GM15510 (cell line): Measurements from ENCODE around the gene GRIN1.

ENCODE experiments used
- POLR2A ChIP-seq: IDR thresholded peaks from 3 replicates; pipeline ENCODE4 v1.6.1; 2011; ENCODE audit warnings: borderline replicate concordance; ENCODE audit not compliant: insufficient read length; ENCODE audit errors: extremely low read depth

The GRIN1 gene

DNA sequence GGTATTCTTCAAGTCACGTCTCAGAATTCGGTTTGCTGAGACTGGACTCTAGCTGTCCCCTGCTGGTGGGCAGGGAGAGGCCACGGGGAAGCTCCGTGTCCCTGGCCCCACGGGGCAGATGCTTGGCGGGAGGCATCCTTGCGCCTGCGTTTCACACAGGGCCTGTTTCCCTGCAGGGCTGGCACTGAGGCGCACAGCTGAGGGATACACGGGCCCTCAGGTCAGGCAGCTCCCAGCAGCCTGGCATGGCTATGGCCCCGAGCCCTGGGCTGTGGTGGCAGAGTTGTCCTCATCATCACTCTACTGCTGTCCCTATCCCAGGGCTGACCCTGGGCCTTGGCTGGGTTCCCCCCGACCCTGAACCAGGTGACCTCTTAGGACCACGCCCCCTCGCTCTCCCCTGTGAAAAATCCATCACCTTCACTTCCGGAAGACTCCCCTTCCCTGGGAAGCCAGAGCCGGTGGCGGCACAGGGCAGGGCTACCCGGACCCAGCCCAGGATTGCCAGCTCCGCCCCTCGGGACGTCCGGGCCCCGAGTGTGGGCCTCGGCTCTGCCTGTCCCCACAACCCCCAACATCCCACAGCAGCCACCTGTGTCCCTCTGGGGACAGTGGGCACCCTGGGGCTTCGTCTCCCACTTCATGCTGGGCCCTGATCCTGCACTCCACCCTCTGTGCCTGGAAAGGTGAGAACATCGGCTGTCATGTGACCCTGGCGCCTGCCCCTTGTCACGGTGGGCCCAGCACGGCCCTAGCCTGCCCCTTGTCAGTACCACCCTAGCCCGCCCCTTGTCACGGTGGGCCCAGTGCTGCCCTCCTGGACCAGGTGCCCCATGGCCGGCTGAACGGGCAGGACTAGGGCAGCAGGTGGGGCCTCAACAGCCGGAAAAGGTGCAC lies 29.5 kb upstream of the GRIN1 start:
- no peak for TF ChIP-seq POLR2A

DNA sequence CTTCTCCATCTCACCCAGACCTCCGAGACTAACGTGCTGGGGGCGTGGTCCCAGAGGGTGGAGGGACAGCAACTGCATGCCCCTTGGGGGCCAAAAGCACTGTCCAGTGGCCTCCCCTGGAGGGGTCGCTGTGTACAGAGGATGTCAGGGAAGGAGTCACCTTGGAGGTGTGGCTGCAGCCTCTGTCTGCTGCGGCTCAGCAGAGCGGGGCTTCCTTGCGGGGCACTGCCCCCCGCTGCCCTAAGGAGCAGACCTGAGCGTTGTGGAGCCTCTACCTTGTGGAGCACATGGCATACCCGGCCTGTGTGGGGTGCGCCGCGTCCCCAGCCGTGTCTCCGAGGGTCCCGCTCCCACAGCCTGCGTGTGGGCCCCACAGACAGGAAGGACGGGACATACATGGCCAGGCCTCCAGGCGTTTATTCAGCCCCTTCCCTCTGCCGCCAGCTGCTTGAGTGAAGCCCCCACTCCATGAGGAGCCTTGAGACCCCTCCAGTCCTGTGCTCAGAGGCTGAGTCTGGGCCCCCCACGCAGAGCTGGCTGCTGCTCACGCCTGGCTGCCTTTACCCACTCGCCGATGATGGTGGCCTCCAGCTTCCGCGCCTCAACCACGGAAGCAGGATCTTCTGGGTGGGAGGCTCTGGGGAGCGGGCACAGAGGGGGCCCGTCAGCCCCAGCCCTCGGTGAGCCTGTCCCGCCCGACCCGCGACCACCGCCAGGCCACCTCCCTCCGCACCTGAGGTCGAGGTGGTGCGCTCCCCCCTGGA lies 28.6 kb upstream of the GRIN1 start:
- no peak for TF ChIP-seq POLR2A

DNA sequence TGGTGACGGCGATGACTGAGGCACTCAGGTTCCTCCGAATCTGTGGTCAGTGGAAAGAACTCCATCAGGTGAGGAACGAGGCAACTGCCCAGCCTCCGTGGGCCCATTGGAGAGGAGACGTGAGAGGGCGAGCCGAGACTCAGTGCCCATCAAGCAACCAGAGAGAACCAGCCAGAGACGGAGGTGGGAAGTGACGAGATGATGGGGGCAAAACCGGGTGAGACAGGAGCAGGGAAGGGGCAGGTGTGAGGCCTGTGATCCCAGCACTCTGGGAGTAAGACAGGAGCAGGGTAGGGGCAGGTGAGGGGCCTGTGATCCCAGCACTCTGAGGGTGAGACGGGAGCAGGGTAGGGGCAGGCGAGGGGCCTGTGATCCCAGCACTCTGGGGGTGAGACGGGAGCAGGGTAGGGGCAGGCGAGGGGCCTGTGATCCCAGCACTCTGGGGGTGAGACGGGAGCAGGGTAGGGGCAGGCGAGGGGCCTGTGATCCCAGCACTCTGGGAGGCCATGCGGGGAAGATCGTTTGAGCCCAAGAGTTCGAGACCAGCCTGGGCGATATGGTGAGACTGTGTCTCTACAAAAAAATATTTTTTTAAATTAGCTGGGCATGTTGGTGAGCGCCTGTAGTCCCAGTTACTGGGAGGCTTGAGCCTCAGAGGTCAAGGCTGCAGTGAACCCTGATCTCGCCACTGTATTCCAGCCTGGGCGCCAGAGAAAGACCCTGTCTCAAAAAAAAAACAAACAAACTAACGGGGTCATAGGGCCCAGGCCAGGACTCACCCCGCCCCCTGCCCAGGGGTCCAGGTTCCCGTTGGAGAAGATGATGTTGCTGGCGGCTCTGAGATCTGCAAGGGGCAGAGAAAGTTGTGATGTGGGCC lies 27.8 kb upstream of the GRIN1 start:
- TF ChIP-seq POLR2A, result no peak

DNA sequence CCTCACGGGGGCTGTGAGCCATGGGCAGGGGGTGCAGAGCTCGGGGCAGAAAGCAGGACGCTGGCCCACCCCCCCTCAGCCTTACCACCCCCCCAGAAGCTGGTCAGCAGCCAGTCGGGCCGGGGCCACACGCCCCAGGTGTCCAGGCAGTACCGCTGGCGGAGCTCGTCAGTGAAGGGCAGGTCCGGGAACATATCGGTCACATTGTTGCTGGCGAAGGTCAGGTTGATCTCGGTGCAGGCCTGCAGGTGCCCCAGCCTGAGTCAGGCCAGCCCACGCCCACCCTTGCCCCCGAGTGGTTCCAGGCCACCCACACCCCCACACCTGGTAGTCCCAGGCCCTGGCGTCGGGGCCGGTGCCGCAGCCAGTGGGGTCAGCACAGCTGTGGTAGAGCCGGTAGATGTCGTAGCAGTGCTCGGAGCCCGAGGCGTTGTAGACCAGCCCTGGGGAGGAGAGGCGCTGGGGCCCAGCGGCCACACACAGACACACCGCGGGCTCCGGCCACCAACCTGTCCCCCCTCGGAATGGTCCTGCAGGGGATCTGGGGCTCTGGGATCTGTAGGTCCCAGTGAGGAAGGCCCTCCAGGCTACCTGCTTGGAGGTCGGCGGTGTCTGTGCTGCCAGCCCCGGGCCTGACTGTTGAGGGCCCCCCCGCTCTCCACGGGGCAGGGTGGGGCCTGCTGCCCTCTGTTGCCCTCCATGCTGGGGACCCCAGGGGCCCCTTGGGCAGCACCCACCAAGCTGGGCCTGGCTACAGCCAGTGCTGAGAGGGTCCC lies 27.0 kb upstream of the GRIN1 start:
- TF ChIP-seq POLR2A, result no peak

DNA sequence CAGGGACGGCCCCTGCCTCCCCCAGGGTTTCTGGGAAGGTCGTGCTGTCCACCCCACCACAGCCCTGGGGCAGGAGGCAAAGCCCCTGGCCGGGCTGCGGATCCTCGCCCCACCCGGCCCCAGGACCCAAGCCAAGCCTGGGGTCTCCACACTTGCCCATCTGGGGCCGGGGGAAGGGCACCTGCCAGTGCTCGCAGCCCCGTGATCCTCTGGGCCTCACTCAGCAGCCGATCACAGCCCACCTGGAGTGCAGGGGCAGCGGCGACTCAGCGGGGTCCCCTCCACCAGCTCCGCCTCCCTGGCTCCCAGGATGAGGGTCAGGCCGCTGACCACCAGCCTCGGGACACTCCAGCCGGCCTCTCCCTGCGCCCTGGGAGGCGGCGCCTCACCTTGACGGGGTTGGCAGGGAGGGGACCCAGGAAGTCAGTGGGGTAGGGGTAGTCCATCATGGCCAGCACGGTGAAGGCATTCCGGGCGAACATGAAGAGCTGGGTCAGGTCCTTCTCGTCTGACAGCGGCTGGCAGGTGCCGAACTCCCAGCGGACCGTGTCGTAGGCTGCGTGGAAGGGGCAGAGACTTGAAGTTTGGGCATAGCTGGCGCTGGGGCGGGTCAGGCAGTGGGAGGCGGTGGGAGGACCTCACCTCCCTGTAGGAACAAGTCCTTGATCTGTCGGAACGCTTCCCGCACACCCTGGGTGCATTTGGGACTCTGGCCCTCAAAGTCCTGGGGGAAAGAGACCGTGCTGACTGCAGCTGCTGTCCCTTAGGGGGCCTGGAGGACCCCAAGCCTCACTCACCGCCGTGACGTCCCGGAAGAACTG lies 26.2 kb upstream of the GRIN1 start:
- no peak for TF ChIP-seq POLR2A

DNA sequence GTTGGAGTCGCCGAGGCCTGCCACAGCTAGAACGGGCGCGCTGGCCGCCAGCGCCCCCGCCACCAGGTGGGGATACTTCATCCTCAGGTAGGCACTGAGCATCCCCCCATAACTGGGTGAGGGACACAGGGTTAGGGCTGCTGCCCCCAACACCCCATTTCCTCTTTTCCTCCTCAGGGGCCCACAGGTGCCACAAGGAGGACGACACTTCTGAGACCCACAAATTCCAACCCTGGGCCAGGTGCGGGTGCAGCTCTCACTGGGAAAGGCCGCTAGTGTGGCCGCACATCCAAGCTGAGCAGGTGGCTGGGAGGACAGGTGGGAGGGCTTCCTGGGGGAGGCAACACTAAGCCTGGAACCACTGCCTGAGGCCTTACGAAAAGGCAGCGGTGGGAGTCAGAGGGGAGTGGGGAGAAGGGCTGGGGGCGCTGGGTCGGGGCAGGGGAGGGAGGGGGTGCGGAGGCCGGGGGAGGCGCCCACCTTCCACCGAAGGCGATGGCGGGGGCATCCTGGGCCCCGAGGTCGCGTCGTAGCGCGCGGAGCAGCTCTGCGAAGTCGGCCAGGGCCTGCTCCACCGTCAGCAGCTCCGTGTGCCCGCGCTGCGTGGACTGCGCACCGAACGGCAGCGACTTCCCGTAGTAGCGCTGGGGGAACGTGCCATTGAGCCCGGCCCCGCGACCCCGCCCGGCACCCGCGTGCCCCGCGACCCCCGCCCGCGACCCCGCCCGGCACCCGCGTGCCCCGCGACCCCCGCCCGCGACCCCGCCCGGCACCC lies 25.4 kb upstream of the GRIN1 start:
- TF ChIP-seq POLR2A, result no peak

DNA sequence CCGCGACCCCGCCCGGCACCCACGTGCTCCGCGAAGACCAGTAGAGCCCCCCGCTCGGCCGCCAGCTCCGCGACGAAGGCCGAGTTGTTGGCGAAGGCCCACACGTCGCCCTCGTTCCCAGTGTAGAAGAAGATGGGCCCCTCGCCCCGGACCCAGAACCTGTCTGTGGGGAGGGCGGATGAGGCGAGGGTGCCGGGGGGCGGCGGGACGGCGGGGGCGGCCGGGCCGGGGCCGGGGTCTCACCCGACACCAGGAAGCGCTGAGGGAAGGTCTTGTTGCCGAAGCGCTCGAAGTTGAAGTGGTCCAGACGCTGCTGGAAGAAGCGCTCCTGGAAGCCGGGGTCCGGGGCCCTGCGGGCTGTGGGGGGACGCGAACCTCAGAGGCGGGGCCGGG lies 24.7 kb upstream of the GRIN1 start:
- no peak for TF ChIP-seq POLR2A

DNA sequence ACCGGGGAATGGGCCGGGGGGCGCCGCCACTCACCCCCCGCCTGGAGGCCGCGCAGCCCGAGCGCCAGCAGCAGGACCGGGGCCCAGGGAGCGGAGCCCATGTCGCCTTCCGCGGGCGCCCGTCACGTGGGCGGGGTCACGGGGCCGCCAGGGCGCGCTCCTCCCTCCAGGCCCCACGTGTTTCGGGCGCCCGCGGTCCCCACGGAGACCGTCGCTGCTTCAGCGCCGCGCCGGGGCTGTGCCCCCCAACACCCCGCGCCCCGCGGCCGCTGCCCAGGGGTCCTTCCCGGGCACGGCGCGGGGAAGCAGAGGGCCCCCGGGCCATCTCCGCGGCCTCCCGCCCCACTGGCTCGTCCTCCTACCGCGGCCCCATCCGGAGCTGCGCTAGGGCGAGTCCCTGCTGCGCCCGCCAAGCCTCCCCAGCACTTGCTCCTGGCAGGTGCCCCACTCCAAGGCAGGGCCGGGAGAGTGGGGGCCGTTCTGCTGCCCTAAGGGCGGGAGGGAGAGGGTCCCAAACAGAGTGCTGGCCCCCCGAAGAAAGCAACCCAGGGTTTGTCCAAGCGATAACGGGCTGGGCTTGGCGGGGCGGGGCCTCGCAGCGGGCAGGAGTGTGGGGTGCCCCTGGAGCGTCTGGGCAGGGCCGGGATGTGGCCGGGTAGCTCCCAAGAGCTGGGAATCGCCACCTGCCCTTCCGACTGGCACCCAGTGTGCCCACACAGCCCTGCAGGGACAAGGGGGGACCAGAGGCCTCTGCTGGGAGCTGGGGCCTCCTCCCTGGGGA lies 24.2 kb upstream of the GRIN1 start, which contains the start of gene DPP7:
DPP7 (minus strand) TSS at position 121 of the 781 bp plus-strand sequence; CDS start at position 101, 20 bp downstream.
- TF ChIP-seq POLR2A, result peak; percentile 78

DNA sequence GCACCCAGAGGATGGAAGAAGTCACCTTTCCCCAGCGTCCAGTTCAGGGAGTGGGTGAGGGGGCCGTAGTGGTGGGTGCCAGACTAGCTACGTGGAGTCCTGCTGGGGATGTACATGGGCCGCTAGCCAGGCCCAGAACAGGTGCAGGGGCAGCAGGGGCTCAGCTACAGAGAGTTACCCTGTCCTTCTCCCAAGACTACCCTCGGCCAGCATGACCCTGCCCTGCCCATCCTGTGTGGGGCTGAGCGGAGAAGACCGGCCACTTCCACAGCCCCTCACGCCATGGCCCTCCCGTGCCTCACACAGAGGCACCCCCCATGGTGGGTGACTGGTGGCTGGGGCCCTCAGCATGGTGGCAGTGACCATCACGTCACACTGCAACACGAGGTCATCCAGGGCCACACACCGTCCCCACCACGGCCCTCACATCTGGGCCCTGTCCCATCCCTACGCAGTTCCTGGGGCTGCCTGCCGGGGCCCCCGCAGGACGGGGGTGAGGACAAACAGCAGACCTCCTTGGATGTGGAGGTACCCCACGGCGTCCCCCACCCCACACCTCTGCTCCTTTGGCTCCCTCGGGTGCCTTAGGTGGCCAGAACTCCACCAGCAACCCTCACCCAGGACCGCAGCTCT lies 23.4 kb upstream of the GRIN1 start:
- TF ChIP-seq POLR2A, result no peak

DNA sequence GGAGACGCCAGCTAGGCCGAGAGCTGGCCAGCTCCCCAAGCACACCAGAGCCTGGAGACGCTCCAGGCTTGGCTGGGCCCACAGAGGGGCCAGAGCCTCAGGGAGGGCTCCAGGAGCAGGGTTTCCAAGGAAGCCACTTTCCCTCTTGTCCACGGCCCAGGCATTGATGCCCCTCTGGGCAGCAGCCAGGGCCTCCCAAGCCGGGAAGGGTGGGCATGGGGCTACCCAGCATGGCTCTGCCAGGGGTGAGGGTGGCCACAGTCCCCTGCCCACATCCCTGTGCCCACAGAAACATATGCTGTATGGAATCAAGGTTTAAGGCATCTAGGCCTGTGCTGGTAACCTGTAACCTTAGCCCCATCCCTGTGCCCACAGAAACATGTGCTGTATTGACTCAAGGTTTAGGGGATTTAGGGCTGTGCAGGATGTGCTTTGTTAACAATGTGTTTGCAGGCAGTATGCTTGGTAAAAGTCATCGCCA lies 22.9 kb upstream of the GRIN1 start:
- no peak for TF ChIP-seq POLR2A

DNA sequence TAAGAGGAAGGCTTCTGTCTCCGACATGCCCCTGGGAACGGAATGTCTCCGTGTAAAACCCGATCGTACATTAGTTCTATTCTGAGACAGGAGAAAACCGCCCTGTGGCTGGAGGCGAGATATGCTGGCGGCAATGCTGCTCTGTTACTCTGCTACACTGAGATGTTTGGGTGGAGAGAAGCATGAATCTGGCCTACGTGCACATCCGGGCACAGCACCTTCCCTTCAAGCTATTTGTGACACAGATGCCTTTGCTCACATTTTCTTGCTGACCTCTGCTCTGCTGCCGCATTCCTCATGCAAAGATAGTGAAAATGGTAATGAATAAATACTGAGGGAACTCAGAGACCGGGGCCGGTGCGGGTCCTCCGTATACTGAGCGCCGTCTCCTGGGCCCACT lies 22.2 kb upstream of the GRIN1 start:
- no peak for TF ChIP-seq POLR2A
